Measurements from ENCODE around the gene SYNGR3. TPM values are rescaled to one million over a fixed set of nuclear protein-coding genes. Genes with fewer than 3 reads are reported as not detected.

SYNGR3 gene
- total RNA-seq, 1 experiment from 2014 or later: 0.68 TPM

GRCh38 chr16:2024032-2024420, 34.3 kb downstream of the SYNGR3 start:
- intact Hi-C loops (cut with micrococcal nuclease): no loop called here
- H3K4me3 Mint-ChIP-seq (ENCODE audit: unreplicated experiment): peak overlapping the region; percentile 61
- peaks cover 7% of the 10 kb centered on the region for H3K36me3 Mint-ChIP-seq (ENCODE audit: insufficient read depth, unreplicated experiment)
- no TSS peak for BruUV-seq (replicated peaks)
- H3K27ac Mint-ChIP-seq (ENCODE audit: low read depth, unreplicated experiment): no peak overlapping the region
- DNase-seq (ENCODE audit: unreplicated experiment): no peak
- CTCF ChIA-PET: interaction anchor here (0.6 to 1.4 kb wide), 8 partner anchors 22 to 182 kb away, joined by 3 to 6 read pairs (median 4); partner anchors contain the start of gene TSC2
- H3K27me3 Mint-ChIP-seq (ENCODE audit: insufficient read depth, unreplicated experiment): no peaks in the 10 kb centered on the region
- POLR2A ChIA-PET: interaction anchor here (2.1 kb wide), 1 partner anchor 24 kb away, joined by 8 read pairs; the partner anchor contains the start of genes NTHL1 and TSC2
- no peak for TF ChIP-seq CTCF (IDR thresholded peaks at IDR 0.05; ENCODE audit: unreplicated experiment)
- peaks cover 9% of the 10 kb centered on the region for H3K4me1 Mint-ChIP-seq (ENCODE audit: insufficient read depth, unreplicated experiment)
- H3K9me3 Mint-ChIP-seq (ENCODE audit: unreplicated experiment): no peaks in the 10 kb centered on the region

DNA sequence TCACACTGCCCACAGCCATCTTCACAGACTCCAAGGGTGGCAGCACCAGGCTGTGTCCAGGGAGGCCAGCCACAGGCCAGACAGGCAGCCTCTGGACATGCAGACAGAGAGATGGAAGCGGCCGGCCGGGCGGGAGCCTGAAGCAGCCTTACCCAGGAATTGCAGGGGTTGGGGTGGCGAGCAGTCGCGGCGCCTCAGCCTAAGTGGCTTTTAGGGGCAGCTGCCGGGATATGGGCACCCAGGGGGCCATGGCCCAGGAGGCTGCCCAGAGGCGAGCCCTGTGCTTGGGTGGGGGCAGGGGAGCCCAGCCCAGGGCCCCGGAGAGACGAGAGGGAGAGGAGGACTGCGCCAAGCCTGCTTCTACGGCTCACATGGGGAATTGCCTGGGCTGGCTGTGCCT, 35.5 kb downstream of the SYNGR3 start:
- Mint-ChIP-seq H3K27me3 (ENCODE audit: insufficient read depth, unreplicated experiment) (no peaks in the 10 kb centered on the region), H3K36me3 (ENCODE audit: insufficient read depth, unreplicated experiment) (peaks cover 7% of the 10 kb centered on the region), H3K9me3 (ENCODE audit: unreplicated experiment) (no peaks in the 10 kb centered on the region), H3K27ac (ENCODE audit: low read depth, unreplicated experiment) (no peak overlapping the region), H3K4me1 (ENCODE audit: insufficient read depth, unreplicated experiment) (peaks cover 9% of the 10 kb centered on the region), H3K4me3 (ENCODE audit: unreplicated experiment) (peak overlapping the region; percentile 54)
- CTCF ChIA-PET: interaction anchor here (0.6 to 2.0 kb wide), 4 partner anchors 21 to 128 kb away, joined by 3 to 9 read pairs (median 5); partner anchors contain the start of genes NTHL1 and TSC2
- intact Hi-C loops (cut with micrococcal nuclease): no loop called here
- POLR2A ChIA-PET: interaction anchor here (0.6 to 1.0 kb wide), 2 partner anchors 10 to 116 kb away, joined by 3 read pairs; no protein-coding TSS in a partner anchor
- no peak for DNase-seq (ENCODE audit: unreplicated experiment)
- no peak for TF ChIP-seq CTCF (IDR thresholded peaks at IDR 0.05; ENCODE audit: unreplicated experiment)
- BruUV-seq (replicated peaks): no TSS peak

GRCh38 chr16:2025878-2026460, 36.2 kb downstream of the SYNGR3 start:
- no peak for TF ChIP-seq CTCF (IDR thresholded peaks at IDR 0.05; ENCODE audit: unreplicated experiment)
- H3K27ac Mint-ChIP-seq (ENCODE audit: low read depth, unreplicated experiment): no peak overlapping the region
- peak overlapping the region; percentile 70 for H3K4me3 Mint-ChIP-seq (ENCODE audit: unreplicated experiment)
- H3K36me3 Mint-ChIP-seq (ENCODE audit: insufficient read depth, unreplicated experiment): peaks cover 13% of the 10 kb centered on the region
- intact Hi-C loops (cut with micrococcal nuclease): no loop called here
- H3K4me1 Mint-ChIP-seq (ENCODE audit: insufficient read depth, unreplicated experiment): peaks cover 9% of the 10 kb centered on the region
- DNase-seq (ENCODE audit: unreplicated experiment): no peak
- ChIA-PET CTCF (interaction anchor here (1.1 to 2.0 kb wide), 2 partner anchors 114 to 128 kb away, joined by 5 to 9 read pairs; no protein-coding TSS in a partner anchor), POLR2A (interaction anchor here (1.0 to 2.6 kb wide), 2 partner anchors 11 to 22 kb away, joined by 3 to 11 read pairs; partner anchors contain the start of genes NTHL1 and TSC2)
- no peaks in the 10 kb centered on the region for H3K9me3 Mint-ChIP-seq (ENCODE audit: unreplicated experiment)
- no TSS peak for BruUV-seq (replicated peaks)
- H3K27me3 Mint-ChIP-seq (ENCODE audit: insufficient read depth, unreplicated experiment): no peaks in the 10 kb centered on the region

GRCh38 chr16:2026461-2027023, 36.8 kb downstream of the SYNGR3 start, which contains the start of gene NHERF2:
NHERF2 (plus strand) TSS chr16:2026902; CDS start chr16:2027006, 104 bp downstream.
- POLR2A ChIA-PET: interaction anchor here (1.2 to 2.6 kb wide), 4 partner anchors 15 to 21 kb away, joined by 5 to 11 read pairs (median 6); partner anchors contain the start of genes NTHL1 and TSC2
- peak within 1 kb of the TSS; percentile 70 for H3K4me3 Mint-ChIP-seq (ENCODE audit: unreplicated experiment)
- no peak for TF ChIP-seq CTCF (IDR thresholded peaks at IDR 0.05; ENCODE audit: unreplicated experiment)
- H3K9me3 Mint-ChIP-seq (ENCODE audit: unreplicated experiment): no peaks in the 10 kb centered on the region
- peaks cover 13% of the 10 kb centered on the region for H3K36me3 Mint-ChIP-seq (ENCODE audit: insufficient read depth, unreplicated experiment)
- H3K27ac Mint-ChIP-seq (ENCODE audit: low read depth, unreplicated experiment): no peak within 1 kb of the TSS
- H3K4me1 Mint-ChIP-seq (ENCODE audit: insufficient read depth, unreplicated experiment): peaks cover 9% of the 10 kb centered on the region
- intact Hi-C loops (cut with micrococcal nuclease): no loop called here
- DNase-seq (ENCODE audit: unreplicated experiment): no peak
- CTCF ChIA-PET: interaction anchor here (2.0 kb wide), 1 partner anchor 114 kb away, joined by 9 read pairs; no protein-coding TSS in a partner anchor
- no peaks in the 10 kb centered on the region for H3K27me3 Mint-ChIP-seq (ENCODE audit: insufficient read depth, unreplicated experiment)
- no TSS peak for BruUV-seq (replicated peaks)
